ENCODE results near the gene MYL2.

- TF ChIP-seq CTCF (IDR thresholded peaks at IDR 0.05; ENCODE audit: poor library complexity, severe bottlenecking) = no peak
- no peak for TF ChIP-seq EZH2 (IDR thresholded peaks at IDR 0.05; ENCODE audit: borderline replicate concordance, insufficient read depth, low read length, poor library complexity, severe bottlenecking)
- TF ChIP-seq RAD21 (conservative IDR thresholded peaks at IDR 0.05) = no peak
- no peak for TF ChIP-seq TAF1 (IDR thresholded peaks at IDR 0.05; ENCODE audit: low read depth)
Measured at GRCh38 chr12:110941391-110941790, 21.0 kb upstream of the MYL2 start.

Measured in neural cell (in vitro differentiated cells).